HG03060 (cell line): ENCODE results near the gene BGLAP.

Source experiments
- ATAC-seq: cut with Tn5 transposase; IDR thresholded peaks from one replicate; pipeline ENCODE4 v1.9.1; 2021; ENCODE audit warnings: low read depth, moderate number of reproducible peaks; ENCODE audit not compliant: unreplicated experiment

Gene BGLAP

DNA sequence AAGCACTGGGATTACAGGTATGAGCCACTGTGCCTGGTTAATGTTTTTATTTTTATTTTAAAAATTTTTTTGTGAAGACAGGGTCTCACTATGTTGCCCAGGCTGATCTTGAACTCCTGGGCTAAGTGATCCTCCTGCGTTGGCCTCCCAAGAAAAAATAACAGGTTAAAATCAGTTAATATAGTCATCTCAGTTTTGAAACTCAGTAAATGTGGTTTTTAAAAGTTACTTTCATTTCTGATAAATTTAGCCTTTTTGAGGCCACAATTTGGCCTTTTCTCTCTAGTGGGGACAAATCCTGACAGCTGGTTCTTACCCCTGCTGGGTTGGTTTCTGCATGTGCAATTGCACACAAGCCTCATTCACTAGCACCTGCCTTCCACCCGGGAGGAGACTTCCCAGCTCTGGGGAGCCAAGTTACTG lies 15.9 kb upstream of the BGLAP start:
- peak; percentile 57 for ATAC-seq

DNA sequence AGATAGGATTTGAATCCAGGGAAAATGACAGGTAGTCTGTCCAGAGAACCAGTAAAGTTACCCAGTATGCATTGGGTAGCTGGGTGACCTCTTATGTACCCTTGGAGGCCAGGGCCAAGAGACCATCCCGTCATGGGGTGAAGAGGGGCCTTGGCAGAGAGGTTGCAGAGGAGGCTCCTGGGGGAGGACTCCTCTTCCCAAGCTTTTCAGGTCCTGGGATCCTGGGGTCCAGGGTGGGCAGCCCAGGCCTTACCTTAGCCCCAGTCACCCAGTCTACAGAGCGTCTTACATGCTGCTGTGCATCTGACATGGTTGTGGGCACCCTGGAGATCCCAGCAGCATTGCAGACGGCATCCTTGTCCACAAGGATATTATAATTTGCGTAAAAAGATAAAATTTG lies 15.2 kb upstream of the BGLAP start:
- no peak for ATAC-seq

DNA sequence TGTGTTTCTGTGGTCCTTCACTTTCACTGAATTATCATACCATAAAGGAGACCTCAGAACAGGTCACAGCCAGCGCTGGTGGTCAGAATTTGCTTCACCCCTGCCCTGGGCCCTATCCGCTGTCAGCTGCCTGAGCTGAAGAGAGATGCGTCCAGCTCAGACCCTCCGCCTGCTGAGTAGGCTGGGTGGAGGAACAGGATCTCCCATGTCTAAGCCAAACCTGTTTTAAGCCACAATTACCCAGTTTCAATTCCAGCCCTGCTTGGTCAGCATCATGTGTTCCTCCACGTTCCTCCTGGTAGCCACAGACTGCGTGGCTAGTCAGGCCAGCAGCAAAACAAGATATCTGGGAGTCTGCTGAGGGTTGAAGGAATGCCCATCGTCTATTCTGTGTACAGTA lies 13.5 kb upstream of the BGLAP start:
- ATAC-seq, result no peak

DNA sequence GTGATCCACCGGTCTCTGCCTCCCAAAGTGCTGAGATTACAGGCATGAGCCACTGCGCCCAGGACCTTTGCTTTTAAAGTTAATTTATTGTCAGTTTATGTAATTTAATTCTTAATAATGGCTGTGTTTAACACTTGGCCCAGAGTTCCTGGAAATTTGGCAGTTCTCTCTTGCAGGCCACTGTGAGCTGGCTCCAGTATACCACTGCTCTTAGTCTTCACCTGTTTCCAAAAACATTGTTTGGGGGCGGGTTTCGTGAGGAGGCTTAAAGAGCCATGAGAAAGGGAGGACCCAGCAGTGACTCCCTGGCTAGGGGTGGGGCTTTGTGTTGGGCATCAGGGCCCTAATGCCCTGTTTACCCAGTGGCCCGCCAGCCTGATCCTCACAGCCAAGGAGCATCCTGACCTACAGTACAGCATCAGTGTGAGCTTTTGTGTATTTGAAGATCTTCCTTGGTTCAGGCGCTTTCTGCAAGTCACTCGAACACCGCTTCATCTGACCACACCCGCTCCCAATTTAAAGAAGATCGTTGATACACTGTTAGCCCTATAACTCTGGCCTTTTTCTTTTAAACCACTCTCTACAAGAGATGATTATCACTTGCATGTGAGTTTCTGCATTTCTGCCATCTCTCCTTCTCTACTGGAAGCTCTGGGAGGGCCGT lies 12.0 kb upstream of the BGLAP start:
- ATAC-seq, result no peak

DNA sequence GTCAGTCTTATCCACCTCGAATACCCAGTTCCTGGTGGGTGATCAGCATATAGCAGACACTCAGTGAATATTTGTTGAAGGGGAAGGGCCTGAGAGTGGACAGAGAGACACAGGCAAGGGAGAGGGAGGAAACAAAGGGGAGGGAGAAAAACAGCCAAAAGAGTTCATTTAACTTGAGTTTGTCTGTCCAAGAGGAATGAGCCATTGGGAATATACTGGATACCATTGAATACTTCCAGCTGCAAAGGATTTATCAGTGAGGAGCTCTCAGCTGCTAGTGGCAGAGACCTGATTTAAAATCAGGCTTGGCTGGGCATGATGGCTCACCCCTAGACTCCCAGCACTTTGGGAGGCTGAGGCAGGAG lies 11.5 kb upstream of the BGLAP start:
- ATAC-seq, result no peak

DNA sequence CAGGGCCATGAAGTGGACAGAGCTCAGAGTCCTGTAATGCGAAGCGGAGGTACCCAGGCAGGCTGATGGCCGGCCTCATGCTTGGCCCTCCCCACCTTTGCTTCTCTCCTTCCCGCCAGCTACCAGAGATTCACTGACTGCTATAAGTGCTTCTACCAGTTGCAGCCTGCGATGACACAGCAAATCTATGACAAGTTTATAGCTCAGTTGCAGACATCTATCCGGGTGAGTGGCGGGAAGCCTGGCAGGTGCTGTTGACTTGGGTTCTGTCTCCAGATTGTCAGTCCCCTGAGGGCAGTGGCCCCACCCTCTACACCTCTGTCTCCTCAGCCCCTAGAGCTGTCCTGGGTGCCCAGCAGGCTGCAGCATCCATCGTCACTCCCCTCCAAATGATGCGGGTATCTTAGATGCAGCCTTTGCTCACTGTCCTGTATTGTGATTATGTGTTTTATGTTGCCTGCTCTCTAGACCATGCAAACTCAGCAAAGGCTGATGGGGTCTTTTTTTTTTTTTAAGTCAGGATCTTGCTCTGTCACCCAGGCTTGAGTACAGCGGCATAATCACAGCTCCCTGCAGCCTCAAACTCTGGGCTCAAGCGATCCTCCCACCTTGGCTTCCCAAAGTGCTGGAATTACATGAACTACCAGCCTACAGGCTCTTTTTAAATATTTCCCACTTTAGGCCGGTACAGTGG lies 9.6 kb upstream of the BGLAP start:
- no peak for ATAC-seq

DNA sequence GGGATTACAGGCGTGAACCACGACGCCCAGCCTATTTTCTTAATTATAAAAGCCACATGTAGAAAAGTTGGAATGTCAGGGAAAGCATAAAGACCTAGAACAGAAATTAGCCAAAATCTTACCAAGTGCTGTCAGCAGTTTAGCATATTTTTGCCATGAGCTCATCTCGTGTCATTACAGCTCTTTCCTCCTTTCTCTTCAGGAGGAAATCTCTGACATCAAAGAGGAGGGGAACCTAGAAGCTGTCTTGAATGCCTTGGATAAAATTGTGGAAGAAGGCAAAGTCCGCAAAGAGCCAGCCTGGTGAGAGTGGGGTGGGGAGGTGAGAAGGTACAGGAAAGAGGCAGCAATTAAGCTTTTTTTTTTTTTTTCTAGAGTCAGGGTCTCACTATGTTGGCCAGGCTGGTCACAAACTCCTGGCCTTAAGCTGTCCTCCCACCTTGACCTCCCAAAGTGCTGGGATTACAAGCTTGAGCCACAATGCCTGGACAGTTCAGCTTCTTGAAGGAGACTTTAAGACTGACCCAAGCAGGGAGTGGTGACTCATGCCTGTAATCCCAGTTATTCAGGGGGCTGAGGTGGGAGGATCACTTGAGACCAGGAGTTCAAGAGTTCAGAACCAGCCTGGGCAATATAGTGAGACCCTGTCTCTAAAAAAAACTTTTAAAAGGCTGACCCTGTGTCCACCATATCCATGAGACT lies 8.4 kb upstream of the BGLAP start:
- no peak for ATAC-seq

DNA sequence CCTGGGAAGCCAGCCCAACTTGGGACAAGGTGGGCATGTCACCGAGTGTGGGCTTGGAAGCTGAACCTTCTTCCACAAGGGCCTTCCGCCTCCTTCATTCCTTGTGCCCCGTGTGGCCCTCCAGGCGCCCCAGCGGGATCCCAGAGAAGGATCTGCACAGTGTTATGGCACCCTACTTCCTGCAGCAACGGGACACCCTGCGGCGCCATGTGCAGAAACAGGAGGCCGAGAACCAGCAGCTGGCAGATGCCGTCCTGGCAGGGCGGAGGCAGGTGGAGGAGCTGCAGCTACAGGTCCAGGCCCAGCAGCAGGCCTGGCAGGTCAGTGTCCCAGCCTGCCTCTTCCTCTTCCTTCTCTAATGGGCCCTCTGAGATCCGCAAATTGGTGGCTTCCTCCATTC lies 5.8 kb upstream of the BGLAP start:
- ATAC-seq, result no peak

DNA sequence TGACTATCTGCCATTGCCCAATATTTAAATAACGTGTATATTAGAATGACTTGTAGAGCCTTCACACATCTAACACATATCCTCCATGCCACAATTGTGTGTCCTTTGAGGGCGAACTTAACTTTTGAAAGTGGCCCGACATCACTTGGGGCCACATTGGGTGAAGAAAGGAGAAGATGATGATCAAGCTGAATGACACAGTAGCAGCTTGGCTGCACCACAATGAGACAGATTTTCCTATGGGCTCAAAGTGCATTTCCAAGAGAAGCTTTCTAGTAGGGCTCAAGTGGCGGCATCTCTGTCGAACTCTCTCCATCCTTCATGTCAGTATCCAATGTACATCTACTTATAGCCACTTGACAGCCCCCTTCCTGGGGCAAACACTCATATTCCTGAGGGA lies 3.7 kb upstream of the BGLAP start:
- ATAC-seq, result no peak

DNA sequence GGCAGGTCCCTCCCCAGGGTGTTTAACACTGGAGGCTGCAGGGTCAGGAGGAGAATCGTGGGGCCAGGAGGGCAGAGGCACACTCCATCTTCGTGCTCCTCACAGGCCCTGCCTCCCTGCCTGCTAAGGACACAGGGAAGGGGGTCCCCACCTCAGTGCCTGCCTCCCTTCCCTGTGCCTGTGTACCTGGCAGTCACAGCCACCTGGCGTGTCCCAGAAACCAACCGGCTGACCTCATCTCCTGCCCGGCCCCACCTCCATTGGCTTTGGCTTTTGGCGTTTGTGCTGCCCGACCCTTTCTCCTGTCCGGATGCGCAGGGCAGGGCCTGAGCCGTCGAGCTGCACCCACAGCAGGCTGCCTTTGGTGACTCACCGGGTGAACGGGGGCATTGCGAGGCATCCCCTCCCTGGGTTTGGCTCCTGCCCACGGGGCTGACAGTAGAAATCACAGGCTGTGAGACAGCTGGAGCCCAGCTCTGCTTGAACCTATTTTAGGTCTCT lies 623 bp upstream of the BGLAP start:
- ATAC-seq, result no peak

DNA sequence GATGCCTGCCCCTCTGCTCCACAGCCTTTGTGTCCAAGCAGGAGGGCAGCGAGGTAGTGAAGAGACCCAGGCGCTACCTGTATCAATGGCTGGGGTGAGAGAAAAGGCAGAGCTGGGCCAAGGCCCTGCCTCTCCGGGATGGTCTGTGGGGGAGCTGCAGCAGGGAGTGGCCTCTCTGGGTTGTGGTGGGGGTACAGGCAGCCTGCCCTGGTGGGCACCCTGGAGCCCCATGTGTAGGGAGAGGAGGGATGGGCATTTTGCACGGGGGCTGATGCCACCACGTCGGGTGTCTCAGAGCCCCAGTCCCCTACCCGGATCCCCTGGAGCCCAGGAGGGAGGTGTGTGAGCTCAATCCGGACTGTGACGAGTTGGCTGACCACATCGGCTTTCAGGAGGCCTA lies 754 bp downstream of the BGLAP start:
- no peak for ATAC-seq

DNA sequence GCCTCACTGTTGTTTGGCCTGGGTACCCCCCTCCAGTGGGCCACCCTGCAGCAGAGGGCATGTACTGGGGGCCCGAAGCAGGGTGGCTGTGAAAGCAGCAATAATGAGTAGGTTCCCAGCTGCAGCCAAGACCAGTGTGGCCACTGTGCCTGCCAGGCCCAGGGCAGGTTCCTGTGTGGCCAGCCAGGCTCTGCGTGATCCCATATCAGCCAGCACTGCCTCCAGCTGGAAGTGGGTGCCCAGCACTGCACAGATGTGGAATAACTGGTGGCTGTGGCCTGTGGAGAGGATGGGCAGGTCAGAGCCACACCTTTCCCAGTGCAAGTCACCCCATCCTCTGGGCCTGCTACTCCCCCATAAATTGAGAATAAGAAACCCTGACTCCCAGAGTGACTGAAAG lies 2.1 kb downstream of the BGLAP start:
- no peak for ATAC-seq

DNA sequence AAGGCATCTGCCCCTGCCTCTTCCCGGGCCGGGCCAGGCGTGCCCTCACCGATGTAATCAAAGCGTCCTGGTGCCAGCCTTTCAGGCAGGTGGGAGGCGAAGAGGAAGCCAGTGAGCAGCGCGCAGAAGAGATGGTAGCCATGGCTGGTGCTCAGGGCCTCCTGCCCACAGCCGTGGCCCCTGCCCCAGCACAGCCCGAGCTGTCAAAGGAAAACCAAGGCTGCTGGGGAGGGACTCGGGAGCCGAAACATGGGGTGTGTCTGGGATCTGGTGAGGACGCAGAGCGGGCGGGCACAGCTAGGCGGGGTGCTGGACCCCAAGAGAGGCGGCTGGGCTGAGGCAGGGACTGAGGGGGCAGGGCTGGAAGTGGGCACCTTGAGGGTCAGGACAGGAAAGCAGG lies 2.7 kb downstream of the BGLAP start:
- ATAC-seq, result no peak

DNA sequence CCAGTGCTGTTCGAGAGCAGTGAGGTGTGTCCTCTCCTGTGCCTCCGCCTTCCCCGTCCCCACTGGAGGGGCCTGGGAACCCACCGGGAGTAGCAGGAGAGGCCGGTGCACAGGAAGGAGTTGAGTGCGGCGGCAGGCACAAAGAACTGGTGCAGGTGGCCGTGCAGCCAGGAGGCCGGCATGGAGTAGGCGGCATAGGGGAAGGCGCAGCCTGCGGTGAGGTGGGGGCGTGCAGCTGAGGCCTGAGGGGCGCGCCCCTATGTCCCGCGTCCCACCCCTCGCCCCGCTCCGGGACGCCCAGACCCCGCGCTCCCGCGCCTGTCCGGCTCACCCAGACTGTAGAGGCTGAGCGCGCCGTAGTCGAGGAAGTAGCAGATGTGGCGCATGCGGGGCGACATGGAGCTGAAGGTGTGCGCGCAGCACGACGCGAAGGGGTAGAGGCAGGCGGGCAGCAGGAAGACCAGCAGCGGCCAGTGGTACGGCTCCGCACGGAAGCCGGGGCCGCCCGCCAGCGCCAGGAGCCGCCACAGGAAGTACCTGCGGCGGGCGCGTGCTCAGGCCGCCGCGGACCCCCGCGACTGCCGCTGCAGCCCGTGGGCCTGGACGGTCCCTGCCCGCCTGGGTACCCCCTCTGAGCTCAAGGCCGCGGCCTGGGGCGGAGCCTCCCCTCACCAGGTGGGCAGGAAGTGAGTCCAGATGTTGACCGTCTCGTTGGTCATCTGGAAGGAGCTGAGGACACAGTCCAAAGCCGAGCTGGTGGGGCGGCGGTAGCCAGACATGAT lies 3.7 kb downstream of the BGLAP start:
- ATAC-seq, result no peak

DNA sequence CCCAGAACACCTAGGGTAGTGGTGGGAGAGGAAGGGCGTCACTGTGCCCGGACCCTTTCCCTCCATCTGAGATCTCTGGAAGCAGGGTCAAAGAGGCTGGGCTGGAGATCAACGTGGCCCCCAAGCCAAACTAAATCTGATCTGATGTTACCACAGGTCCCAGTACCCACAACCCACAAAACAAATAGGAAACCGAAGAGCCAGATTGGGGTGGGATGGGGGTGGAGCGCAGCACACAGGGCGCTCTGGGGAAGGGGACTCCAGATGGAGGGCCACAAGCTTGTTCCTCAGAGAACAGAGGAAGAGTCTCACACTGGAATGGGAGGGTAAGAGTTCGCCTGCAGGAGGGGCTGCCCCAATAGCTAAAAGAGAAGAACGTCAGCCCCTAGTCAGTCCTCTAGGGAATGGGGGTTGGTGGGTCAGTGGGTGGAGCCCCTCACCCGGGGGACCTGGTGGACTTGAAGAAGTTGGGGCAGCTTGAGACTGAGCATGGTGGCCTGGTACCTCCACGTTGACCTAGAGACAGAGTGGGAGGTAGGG lies 4.3 kb downstream of the BGLAP start:
- no peak for ATAC-seq

DNA sequence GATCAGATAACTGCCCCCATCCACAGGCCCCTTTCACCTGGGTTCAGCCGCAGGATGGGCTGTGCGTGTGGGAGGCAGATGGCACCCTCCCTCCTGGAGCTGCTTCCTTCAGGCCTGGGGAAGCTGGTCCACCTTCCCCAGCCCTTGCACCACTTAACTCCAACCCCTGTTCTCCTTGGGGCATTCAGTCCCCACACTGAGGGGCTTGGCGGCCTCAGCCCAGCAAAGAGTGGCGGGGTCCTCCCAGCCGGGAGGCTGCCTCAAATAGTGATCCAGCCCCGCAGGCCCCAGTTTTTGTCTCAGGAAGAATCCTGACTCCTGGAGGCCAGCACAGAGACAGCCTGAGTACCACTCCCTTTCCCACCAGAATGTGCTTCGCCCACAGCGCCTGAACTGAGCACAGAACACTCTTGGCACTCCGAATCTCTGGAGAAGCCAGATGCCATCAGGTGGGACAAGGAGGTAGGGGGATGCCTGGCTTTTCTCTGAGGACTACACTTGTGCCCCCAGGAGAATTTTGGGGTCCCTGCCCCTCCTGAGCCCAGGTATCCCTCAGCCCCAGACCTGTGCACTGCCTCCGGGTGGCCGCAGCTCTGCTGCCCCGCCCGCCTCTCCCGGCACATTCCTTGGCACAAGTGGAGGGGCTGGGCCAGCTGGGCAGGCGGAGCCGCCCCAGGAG lies 4.9 kb downstream of the BGLAP start:
- ATAC-seq, result no peak

DNA sequence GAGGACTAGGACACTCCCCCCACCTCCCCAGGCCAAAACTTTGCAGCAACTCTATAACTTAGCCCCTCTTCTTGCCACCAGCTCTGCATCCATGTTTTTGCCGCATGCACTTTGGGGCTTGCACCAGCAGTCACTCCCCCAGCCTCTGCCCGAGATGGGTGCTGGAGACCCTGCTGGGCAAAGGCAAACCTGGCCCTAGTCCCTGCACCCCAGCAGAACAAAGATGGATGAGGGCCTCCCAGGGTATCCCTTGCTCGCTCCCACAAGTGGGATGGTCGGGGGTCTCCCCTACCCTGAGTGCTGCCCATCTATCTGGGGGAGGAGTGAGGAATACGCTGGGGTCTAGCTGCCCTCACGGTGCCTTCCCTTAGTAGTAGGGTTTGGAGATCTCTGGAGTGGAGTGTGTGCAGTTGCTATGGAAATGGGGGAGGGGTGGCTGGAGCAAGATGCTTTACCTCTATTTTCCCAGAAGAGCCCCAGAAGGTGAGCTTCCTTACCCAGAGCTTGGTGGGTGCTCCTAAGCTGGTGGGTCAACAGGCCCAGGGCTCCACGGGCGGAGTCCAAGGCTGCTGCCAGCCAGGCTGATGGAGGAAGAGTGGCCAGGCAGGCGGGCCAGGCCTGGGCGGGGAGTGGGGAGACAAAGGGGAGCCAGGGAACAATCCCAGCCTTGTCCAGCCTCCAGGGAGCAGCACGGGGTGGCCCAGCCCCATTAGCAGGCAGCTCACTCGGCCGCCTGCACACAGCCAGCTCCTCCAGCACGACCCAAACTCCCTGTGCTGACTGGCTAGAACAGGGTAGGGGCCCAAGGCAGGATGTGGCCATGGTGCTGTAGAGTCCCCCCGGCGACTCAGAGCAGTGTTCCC lies 5.7 kb downstream of the BGLAP start, which contains the start of gene PAQR6:
Gene PAQR6 (minus strand): TSS at position 597 of the 863 bp plus-strand sequence. CDS start 1,325 bp downstream, outside the sequence.
- no peak for ATAC-seq

DNA sequence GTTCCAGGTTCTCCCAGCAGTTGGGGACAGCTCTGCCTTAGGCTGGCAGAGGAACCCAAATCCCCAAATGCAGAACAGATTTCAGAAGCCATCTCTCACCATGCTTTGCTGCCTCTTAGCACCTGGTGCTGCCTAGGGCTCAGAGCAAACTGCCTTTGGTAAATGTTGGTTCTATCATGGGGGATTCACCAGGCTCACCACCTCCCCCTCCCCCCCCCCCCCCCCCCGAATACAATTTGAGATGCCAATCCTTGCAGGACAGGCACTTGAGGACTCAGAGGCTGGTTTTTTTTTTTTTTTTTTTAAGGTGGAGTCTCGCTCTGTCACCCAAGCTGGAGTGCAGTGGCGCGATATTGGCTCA lies 6.3 kb downstream of the BGLAP start:
- no peak for ATAC-seq

DNA sequence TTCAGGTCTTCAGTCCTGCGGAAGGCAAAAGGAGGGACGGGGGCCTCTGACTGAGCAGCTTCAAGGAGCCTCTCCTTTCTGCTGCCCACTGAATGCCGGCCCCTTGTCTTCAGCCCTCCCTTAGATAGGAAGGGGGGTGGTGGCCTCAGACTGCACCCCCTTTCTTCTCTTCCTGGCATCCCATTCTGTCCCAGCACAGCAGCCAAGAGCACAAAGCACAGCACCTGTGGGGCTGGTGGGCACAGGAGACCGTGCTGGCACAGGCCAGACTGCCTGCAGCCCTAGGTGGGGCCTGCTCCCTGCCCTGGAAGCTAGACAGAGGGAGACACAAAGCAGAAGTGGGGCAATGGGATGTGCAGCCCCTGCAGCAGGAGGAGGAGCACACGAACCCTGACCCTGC lies 7.6 kb downstream of the BGLAP start:
- no peak for ATAC-seq
